Measurements from ENCODE around the gene GUCA2B.

- no peak for TF ChIP-seq POLR2AphosphoS5 (IDR thresholded peaks at IDR 0.05)
- no peak for TF ChIP-seq POLR2A (IDR thresholded peaks at IDR 0.05)
These were observed 14.6 kb downstream of the GUCA2B start for GRCh38 chr1:42167611-42168390.

Measured in prostate gland (tissue), 1 donor.